Panc1 (cell line): ENCODE results near the gene GCN1. TPM values are rescaled to one million over a fixed set of nuclear protein-coding genes. Genes with fewer than 3 reads are reported as not detected.

Experiments
- ATAC-seq: fragments of 200-7000 bp; cut with Tn5 transposase; 2 replicates; pipeline ENCODE4 v1.9.1; 2020; ENCODE audit warnings: mild to moderate bottlenecking, moderate library complexity
- BruUV-seq: library from RNA; stranded (reverse); fragments of 400-500 nt; replicated peaks from 2 replicates; lab custom pipeline; 2021; lab: Mats Ljungman, UMichigan
- CTCF ChIA-PET: fragments of 300-600 bp; sonication (Branson Sonifier 250); formaldehyde crosslinking; loops from one replicate; lab custom pipeline; 2022; ENCODE audit warnings: antibody characterized with exemption; lab: Charles Lee
- POLR2A ChIA-PET: fragments of 300-600 bp; sonication (Branson Sonifier 250); formaldehyde crosslinking; loops from one replicate; lab custom pipeline; 2022; ENCODE audit warnings: antibody characterized with exemption; lab: Charles Lee
- DNase-seq: peaks from one replicate; pipeline ENCODE4 v3.0.0-alpha.2; 2010; ENCODE audit warnings: low read depth, low spot score
- H3K27ac ChIP-seq: 2 replicates; pipeline ENCODE4 v1.5.1; 2011; ENCODE audit warnings: mild to moderate bottlenecking, low read length, inconsistent platforms
- H3K27me3 ChIP-seq: fragments of 200-500 bp; sonication (Bioruptor generic); 2 replicates; pipeline ENCODE4 v1.6.0; 2014; ENCODE audit warnings: low read length, inconsistent platforms; ENCODE audit not compliant: control insufficient read depth, insufficient read depth
- H3K36me3 ChIP-seq: fragments of 200-500 bp; sonication (Bioruptor generic); 2 replicates; pipeline ENCODE4 v1.5.1; 2014; ENCODE audit warnings: inconsistent platforms, mild to moderate bottlenecking, low read length, moderate library complexity; ENCODE audit not compliant: control insufficient read depth, insufficient read depth
- H3K4me1 ChIP-seq: 2 replicates; pipeline ENCODE4 v1.5.1; 2011; ENCODE audit warnings: inconsistent platforms, mild to moderate bottlenecking, low read length, moderate library complexity; ENCODE audit not compliant: control insufficient read depth, insufficient read depth
- H3K4me3 ChIP-seq, 2 experiments: 2 replicates each; pipeline ENCODE4 v1.5.1; 2011 to 2012; ENCODE audit warnings: low read depth in 2 of 2, low read length in 2 of 2, mild to moderate bottlenecking in 2 of 2, inconsistent platforms in 1 of 2, moderate library complexity in 1 of 2
- H3K9me3 ChIP-seq: fragments of 200-500 bp; sonication (Bioruptor generic); 2 replicates; pipeline ENCODE4 v1.5.1; 2014; ENCODE audit warnings: low read depth, mild to moderate bottlenecking, inconsistent platforms, low read length, moderate library complexity; ENCODE audit not compliant: control insufficient read depth, insufficient read depth
- CTCF ChIP-seq: fragments of 450-650 bp; IDR thresholded peaks from 2 replicates; pipeline ENCODE4 v1.5.1; 2017; ENCODE audit warnings: mild to moderate bottlenecking
- POLR2AphosphoS5 ChIP-seq: IDR thresholded peaks from 2 replicates; pipeline ENCODE4 v1.6.1; 2012; ENCODE audit warnings: mild to moderate bottlenecking, low read depth, low read length, moderate library complexity
- REST ChIP-seq, 2 experiments: IDR thresholded peaks; 2 replicates each; pipeline ENCODE4 v1.6.1; 2011 to 2012; ENCODE audit warnings: low read depth in 2 of 2, control low read depth in 1 of 2, low read length in 1 of 2, mild to moderate bottlenecking in 1 of 2, moderate library complexity in 1 of 2; ENCODE audit not compliant: insufficient read depth in 1 of 2
- SIN3A ChIP-seq: IDR thresholded peaks from 2 replicates; pipeline ENCODE4 v1.6.1; 2012; ENCODE audit warnings: low read depth, mild to moderate bottlenecking, low read length, moderate library complexity, borderline replicate concordance; ENCODE audit not compliant: insufficient read depth
- TCF7L2 ChIP-seq: IDR thresholded peaks from 2 replicates; pipeline ENCODE4 v1.6.1; 2011; ENCODE audit warnings: mild to moderate bottlenecking, low read depth, low read length, inconsistent platforms
- in situ Hi-C: cut with HindIII; loops from 2 replicates; pipeline ENCODE4 v1.10.0; 2016; ENCODE audit warnings: low sequenced_read_pairs, low pct_unique_long_range_greater_than_20kb
- intact Hi-C: fragments of 100-400 bp; cut with micrococcal nuclease; formaldehyde crosslinking; loops from one replicate; pipeline ENCODE4 v1.10.0; 2022; ENCODE audit not compliant: unreplicated experiment
- total RNA-seq: library from RNA; stranded (reverse); gene quantifications from one replicate; pipeline ENCODE4 v1.2.1, GENCODE V29; 2021; ENCODE audit not compliant: unreplicated experiment

GCN1 gene
- total RNA-seq, 1 experiment from 2014 or later: 175 TPM

GRCh38 chr12:120227233-120228040 lies 32.9 kb upstream of the GCN1 start:
- peak overlapping the region; percentile 100 for H3K27ac ChIP-seq
- intact Hi-C loops: loop anchor here (2.0 kb wide), 1 partner anchor 37 kb away; the partner anchor contains the start of gene PXN

More at GRCh38 chr12:120227233-120228040, 32.9 kb upstream of the GCN1 start:
- no peaks in the 10 kb centered on the region for H3K27me3 ChIP-seq
- ATAC-seq (no peak), DNase-seq (no peak)
- POLR2A ChIA-PET: interaction anchor here (0.5 to 2.1 kb wide), 8 partner anchors 11 to 64 kb away, joined by 3 to 25 read pairs (median 4); partner anchors contain the start of genes PXN, RNU4-2 and RPLP0
- no peak overlapping the region for H3K4me3 ChIP-seq
- in situ Hi-C loops: no loop called here
- BruUV-seq: no TSS peak
- peaks cover 87% of the 10 kb centered on the region for H3K4me1 ChIP-seq
- TF ChIP-seq REST (IDR thresholded peaks at IDR 0.05; ENCODE audit: insufficient read depth in 1 of 2, low read depth in 2 of 2, low read length in 1 of 2) (no peak), CTCF (no peak), POLR2AphosphoS5 (no peak), SIN3A (no peak), TCF7L2 (no peak)
- CTCF ChIA-PET: interaction anchor here (0.6 to 2.3 kb wide), 15 partner anchors 10 to 210 kb away, joined by 3 to 26 read pairs (median 5); partner anchors contain the start of genes COX6A1, PXN and RPLP0
- peaks cover 9% of the 10 kb centered on the region for H3K36me3 ChIP-seq
- no peaks in the 10 kb centered on the region for H3K9me3 ChIP-seq
